ENCODE data around the gene ATP10A.

The ATP10A gene

GRCh38 chr15:25797936-25798901 is 64.9 kb downstream of the ATP10A start:
- TF ChIP-seq, protein P1, sequence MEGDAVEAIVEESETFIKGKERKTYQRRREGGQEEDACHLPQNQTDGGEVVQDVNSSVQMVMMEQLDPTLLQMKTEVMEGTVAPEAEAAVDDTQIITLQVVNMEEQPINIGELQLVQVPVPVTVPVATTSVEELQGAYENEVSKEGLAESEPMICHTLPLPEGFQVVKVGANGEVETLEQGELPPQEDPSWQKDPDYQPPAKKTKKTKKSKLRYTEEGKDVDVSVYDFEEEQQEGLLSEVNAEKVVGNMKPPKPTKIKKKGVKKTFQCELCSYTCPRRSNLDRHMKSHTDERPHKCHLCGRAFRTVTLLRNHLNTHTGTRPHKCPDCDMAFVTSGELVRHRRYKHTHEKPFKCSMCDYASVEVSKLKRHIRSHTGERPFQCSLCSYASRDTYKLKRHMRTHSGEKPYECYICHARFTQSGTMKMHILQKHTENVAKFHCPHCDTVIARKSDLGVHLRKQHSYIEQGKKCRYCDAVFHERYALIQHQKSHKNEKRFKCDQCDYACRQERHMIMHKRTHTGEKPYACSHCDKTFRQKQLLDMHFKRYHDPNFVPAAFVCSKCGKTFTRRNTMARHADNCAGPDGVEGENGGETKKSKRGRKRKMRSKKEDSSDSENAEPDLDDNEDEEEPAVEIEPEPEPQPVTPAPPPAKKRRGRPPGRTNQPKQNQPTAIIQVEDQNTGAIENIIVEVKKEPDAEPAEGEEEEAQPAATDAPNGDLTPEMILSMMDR (IDR thresholded peaks at IDR 0.05; ENCODE audit: low read depth, low read length), result no peak
- H3K4me3 ChIP-seq (ENCODE audit: low read depth, low read length), result no peak overlapping the region

GRCh38 chr15:25797511-25797935 is 65.6 kb downstream of the ATP10A start:
- TF ChIP-seq, protein P1 (IDR thresholded peaks at IDR 0.05; ENCODE audit: low read depth, low read length), result no peak
- no peak overlapping the region for H3K4me3 ChIP-seq (ENCODE audit: low read depth, low read length)

GRCh38 chr15:25797035-25797434 is 66.1 kb downstream of the ATP10A start:
- H3K4me3 ChIP-seq (ENCODE audit: low read depth, low read length), result no peak overlapping the region
- TF ChIP-seq, protein P1 (IDR thresholded peaks at IDR 0.05; ENCODE audit: low read depth, low read length), result no peak

- TF ChIP-seq, protein P1 (IDR thresholded peaks at IDR 0.05; ENCODE audit: low read depth, low read length), result no peak
- H3K4me3 ChIP-seq (ENCODE audit: low read depth, low read length), result no peak overlapping the region
These were observed 66.7 kb downstream of the ATP10A start for GRCh38 chr15:25796395-25796794.

DNA sequence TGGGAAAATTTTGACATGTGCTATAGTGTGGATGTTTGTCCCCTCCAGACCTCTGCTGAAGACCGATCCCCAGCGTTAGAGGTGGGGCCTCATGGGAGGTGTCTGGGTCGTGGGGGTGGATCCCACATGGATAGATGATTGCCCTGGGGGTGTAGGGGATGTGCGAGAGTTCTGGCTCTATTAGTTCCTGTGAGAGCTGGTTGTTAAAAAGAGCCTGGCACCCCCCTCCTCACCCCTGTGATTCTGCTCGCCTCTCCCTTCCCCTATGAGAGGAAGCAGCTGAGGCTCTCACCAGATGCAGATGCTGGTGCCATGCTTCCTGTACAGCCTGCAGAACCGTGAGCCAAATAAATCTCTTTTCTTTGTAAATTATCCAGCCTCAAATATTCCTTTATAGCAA is 67.4 kb downstream of the ATP10A start:
- TF ChIP-seq, protein P1 (IDR thresholded peaks at IDR 0.05; ENCODE audit: low read depth, low read length), result no peak
- H3K4me3 ChIP-seq (ENCODE audit: low read depth, low read length), result no peak overlapping the region

- H3K4me3 ChIP-seq (ENCODE audit: low read depth, low read length), result no peak overlapping the region
- TF ChIP-seq, protein P1 (IDR thresholded peaks at IDR 0.05; ENCODE audit: low read depth, low read length), result no peak
These were observed 68.1 kb downstream of the ATP10A start for GRCh38 chr15:25795061-25795460.

DNA sequence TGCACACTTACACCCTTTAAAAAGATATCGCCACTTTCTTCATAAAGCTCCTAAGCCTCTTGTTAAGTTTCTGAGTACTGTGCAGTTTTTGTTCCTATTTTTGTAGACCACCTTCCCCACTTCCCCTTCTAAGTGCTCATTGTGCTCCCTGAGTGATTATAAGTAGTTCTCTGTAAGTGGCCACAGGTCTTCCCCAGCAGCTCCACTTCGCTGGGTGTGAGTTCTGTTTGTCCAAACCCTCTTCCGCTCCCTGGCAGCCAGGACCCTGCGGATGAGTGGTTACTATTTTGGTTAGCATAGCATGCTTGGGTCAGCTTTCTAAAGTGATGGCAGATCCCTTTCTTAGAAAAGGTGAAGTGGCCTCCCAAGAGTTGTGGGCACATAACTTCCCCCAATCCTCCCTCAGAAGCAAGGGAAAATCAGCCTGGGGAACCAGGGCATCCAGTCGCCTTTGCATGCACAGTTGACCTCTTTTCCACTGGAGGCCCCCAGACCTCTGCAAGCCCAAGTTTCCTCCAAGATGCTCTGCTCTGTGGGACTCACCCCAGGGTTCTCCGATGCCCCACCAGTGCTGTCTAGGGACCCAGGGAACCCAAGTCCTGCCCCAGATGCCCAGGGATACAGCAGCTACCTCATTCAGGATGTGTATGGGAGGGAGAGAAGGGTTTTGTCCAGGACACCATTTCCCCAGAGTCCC is 69.6 kb downstream of the ATP10A start:
- TF ChIP-seq, protein P1 (IDR thresholded peaks at IDR 0.05; ENCODE audit: low read depth, low read length), result no peak
- no peak overlapping the region for H3K4me3 ChIP-seq (ENCODE audit: low read depth, low read length)
